ENCODE results near the gene CHID1. TPM values are rescaled to one million over a fixed set of nuclear protein-coding genes. Genes with fewer than 3 reads are reported as not detected.
A peak's percentile ranks its signal among the peaks of the same experiment; 100 is the strongest.

The CHID1 gene
- total and polyA plus RNA-seq, 2 experiments from 2014 or later = 54.1 to 67.3 TPM

DNA sequence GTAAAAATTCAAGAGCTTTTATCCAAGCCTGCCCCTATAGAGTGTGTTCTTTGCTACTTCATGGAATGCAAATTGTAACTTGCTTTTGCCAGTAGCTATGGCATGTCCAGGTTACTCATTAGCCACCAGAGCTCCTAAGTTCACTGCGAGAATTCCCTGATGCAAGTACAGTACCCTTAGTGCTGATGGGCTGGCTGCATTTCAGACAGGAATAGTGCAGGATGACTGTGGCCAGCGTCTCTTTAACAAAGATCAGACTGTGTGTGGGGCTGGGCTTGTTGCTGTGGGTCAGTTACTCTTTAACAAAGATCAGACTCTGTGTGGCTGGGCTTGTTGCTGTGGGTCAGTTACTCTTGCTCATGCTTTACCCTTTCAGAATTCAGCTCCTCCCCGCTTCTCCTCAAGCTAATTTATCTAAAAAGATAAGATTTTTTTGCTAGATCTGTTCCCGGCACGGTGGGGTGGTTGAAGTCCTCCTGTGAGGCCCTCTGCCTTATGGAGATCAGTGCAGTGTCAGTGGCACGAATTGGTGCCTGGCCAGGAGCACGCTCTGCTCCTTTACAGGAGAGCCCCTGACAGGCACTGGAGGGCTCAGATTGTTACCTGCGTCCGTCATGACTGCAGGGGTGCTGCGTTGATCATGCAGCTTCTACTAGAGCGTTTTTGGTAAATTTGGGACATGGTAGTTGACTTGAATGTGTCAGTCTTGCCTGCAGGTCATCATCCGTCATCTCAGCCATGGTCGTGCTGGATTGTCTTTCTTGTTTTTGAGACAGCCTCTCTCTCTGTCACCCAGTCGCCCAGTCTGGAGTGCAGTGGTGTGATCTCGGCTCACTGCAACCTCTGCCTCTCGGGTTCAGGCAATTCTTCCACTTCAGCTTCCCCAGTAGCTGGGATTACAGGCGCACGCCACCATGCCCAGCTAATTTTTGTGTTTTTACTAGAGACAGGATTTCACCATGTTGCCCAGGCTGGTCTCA lies 42.1 kb upstream of the CHID1 start:
- Histone ChIP-seq H3K27me3 (ENCODE audit: insufficient read depth) (no peaks in the 10 kb centered on the region), H3K4me3 (no peak overlapping the region), H3K27ac (ENCODE audit: low read depth) (peak overlapping the region; percentile 81), H3K4me1 (ENCODE audit: insufficient read depth) (peaks cover 25% of the 10 kb centered on the region), H3K36me3 (ENCODE audit: insufficient read depth) (peaks cover 3% of the 10 kb centered on the region; the same call in 1 of the 2 replicates), H2AFZ (no peak overlapping the region), H4K20me1 (replicated peaks; ENCODE audit: insufficient read depth) (peaks cover 12% of the 10 kb centered on the region), H3K9me2 (ENCODE audit: insufficient read depth) (no peaks in the 10 kb centered on the region), H3K79me2 (replicated peaks; ENCODE audit: insufficient read depth) (peaks cover 96% of the 10 kb centered on the region), H3K4me2 (no peak overlapping the region), H3F3A (replicated peaks; ENCODE audit: low read depth) (0 out of 2 replicates have a peak, but pooled peaks cover 6% of the 10 kb centered on the region)
- H3K9me3 Mint-ChIP-seq = peaks cover 3% of the 10 kb centered on the region; the same call in 2 of the 3 replicates
- peak overlapping the region; percentile 53 for H3K27ac Mint-ChIP-seq
- no peak for TF ChIP-seq CREB1 (CRISPR knock-in tag; IDR thresholded peaks at IDR 0.05; ENCODE audit: low read depth)
- no peak for TF ChIP-seq ZNF114 (CRISPR knock-in tag; IDR thresholded peaks at IDR 0.05)
- TF ChIP-seq, protein P1, sequence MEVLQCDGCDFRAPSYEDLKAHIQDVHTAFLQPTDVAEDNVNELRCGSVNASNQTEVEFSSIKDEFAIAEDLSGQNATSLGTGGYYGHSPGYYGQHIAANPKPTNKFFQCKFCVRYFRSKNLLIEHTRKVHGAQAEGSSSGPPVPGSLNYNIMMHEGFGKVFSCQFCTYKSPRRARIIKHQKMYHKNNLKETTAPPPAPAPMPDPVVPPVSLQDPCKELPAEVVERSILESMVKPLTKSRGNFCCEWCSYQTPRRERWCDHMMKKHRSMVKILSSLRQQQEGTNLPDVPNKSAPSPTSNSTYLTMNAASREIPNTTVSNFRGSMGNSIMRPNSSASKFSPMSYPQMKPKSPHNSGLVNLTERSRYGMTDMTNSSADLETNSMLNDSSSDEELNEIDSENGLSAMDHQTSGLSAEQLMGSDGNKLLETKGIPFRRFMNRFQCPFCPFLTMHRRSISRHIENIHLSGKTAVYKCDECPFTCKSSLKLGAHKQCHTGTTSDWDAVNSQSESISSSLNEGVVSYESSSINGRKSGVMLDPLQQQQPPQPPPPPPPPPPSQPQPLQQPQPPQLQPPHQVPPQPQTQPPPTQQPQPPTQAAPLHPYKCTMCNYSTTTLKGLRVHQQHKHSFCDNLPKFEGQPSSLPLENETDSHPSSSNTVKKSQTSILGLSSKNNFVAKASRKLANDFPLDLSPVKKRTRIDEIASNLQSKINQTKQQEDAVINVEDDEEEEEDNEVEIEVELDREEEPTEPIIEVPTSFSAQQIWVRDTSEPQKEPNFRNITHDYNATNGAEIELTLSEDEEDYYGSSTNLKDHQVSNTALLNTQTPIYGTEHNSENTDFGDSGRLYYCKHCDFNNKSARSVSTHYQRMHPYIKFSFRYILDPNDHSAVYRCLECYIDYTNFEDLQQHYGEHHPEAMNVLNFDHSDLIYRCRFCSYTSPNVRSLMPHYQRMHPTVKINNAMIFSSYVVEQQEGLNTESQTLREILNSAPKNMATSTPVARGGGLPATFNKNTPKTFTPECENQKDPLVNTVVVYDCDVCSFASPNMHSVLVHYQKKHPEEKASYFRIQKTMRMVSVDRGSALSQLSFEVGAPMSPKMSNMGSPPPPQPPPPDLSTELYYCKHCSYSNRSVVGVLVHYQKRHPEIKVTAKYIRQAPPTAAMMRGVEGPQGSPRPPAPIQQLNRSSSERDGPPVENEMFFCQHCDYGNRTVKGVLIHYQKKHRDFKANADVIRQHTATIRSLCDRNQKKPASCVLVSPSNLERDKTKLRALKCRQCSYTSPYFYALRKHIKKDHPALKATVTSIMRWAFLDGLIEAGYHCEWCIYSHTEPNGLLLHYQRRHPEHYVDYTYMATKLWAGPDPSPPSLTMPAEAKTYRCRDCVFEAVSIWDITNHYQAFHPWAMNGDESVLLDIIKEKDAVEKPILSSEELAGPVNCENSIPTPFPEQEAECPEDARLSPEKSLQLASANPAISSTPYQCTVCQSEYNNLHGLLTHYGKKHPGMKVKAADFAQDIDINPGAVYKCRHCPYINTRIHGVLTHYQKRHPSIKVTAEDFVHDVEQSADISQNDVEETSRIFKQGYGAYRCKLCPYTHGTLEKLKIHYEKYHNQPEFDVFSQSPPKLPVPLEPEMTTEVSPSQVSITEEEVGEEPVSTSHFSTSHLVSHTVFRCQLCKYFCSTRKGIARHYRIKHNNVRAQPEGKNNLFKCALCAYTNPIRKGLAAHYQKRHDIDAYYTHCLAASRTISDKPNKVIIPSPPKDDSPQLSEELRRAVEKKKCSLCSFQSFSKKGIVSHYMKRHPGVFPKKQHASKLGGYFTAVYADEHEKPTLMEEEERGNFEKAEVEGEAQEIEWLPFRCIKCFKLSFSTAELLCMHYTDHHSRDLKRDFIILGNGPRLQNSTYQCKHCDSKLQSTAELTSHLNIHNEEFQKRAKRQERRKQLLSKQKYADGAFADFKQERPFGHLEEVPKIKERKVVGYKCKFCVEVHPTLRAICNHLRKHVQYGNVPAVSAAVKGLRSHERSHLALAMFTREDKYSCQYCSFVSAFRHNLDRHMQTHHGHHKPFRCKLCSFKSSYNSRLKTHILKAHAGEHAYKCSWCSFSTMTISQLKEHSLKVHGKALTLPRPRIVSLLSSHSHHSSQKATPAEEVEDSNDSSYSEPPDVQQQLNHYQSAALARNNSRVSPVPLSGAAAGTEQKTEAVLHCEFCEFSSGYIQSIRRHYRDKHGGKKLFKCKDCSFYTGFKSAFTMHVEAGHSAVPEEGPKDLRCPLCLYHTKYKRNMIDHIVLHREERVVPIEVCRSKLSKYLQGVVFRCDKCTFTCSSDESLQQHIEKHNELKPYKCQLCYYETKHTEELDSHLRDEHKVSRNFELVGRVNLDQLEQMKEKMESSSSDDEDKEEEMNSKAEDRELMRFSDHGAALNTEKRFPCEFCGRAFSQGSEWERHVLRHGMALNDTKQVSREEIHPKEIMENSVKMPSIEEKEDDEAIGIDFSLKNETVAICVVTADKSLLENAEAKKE (CRISPR knock-in tag; IDR thresholded peaks at IDR 0.05) = no peak
- TF ChIP-seq EZH2 (IDR thresholded peaks at IDR 0.05; ENCODE audit: low read depth, unreplicated experiment) = no peak
- TF ChIP-seq ZNF331 (CRISPR knock-in tag; IDR thresholded peaks at IDR 0.05; ENCODE audit: low read depth) = no peak
- TF ChIP-seq, protein P2, sequence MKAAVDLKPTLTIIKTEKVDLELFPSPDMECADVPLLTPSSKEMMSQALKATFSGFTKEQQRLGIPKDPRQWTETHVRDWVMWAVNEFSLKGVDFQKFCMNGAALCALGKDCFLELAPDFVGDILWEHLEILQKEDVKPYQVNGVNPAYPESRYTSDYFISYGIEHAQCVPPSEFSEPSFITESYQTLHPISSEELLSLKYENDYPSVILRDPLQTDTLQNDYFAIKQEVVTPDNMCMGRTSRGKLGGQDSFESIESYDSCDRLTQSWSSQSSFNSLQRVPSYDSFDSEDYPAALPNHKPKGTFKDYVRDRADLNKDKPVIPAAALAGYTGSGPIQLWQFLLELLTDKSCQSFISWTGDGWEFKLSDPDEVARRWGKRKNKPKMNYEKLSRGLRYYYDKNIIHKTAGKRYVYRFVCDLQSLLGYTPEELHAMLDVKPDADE (IDR thresholded peaks at IDR 0.05) = no peak
- no peak for TF ChIP-seq NANOG (IDR thresholded peaks at IDR 0.05; ENCODE audit: borderline replicate concordance)
- TF ChIP-seq, protein P3, sequence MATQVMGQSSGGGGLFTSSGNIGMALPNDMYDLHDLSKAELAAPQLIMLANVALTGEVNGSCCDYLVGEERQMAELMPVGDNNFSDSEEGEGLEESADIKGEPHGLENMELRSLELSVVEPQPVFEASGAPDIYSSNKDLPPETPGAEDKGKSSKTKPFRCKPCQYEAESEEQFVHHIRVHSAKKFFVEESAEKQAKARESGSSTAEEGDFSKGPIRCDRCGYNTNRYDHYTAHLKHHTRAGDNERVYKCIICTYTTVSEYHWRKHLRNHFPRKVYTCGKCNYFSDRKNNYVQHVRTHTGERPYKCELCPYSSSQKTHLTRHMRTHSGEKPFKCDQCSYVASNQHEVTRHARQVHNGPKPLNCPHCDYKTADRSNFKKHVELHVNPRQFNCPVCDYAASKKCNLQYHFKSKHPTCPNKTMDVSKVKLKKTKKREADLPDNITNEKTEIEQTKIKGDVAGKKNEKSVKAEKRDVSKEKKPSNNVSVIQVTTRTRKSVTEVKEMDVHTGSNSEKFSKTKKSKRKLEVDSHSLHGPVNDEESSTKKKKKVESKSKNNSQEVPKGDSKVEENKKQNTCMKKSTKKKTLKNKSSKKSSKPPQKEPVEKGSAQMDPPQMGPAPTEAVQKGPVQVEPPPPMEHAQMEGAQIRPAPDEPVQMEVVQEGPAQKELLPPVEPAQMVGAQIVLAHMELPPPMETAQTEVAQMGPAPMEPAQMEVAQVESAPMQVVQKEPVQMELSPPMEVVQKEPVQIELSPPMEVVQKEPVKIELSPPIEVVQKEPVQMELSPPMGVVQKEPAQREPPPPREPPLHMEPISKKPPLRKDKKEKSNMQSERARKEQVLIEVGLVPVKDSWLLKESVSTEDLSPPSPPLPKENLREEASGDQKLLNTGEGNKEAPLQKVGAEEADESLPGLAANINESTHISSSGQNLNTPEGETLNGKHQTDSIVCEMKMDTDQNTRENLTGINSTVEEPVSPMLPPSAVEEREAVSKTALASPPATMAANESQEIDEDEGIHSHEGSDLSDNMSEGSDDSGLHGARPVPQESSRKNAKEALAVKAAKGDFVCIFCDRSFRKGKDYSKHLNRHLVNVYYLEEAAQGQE (IDR thresholded peaks at IDR 0.05; ENCODE audit: unreplicated experiment) = no peak
- ATAC-seq (peak; percentile 40), DNase-seq (ENCODE audit: low spot score) (no peak)
- H3K4me1 Mint-ChIP-seq = peaks cover 36% of the 10 kb centered on the region
- peaks cover 29% of the 10 kb centered on the region for H3K36me3 Mint-ChIP-seq (ENCODE audit: low read depth)
- H3K4me3 Mint-ChIP-seq = no peak overlapping the region; the same call in 2 of the 3 replicates
- peaks cover 9% of the 10 kb centered on the region for H3K27me3 Mint-ChIP-seq (ENCODE audit: insufficient read depth, low read depth, poor library complexity)

Data from GM23338 (cell line).